GM23248 (cell line): ENCODE results near the gene CNR1. TPM values are rescaled to one million over a fixed set of nuclear protein-coding genes. Genes with fewer than 3 reads are reported as not detected.

Experiments used
- DNase-seq: peaks from one replicate; pipeline ENCODE4 v3.0.0-alpha.2; 2015
- H2AFZ ChIP-seq: fragments of 200-600 bp; sonication (generic); 2 replicates; pipeline ENCODE4 v1.6.1; 2016; ENCODE audit warnings: antibody characterized with exemption
- H3F3A ChIP-seq: fragments of 200-600 bp; sonication (generic); 2 replicates; pipeline ENCODE4 v1.6.1; 2016; ENCODE audit warnings: mild to moderate bottlenecking, antibody characterized with exemption, mixed run types; ENCODE audit not compliant: insufficient read depth
- H3K27ac ChIP-seq: fragments of 200-600 bp; sonication (generic); 2 replicates; pipeline ENCODE4 v1.5.1; 2016; ENCODE audit warnings: mild to moderate bottlenecking
- H3K27me3 ChIP-seq: fragments of 200-600 bp; sonication (generic); replicated peaks from 2 replicates; pipeline ENCODE4 v1.6.1; 2016; ENCODE audit warnings: mild to moderate bottlenecking; ENCODE audit not compliant: insufficient read depth
- H3K36me3 ChIP-seq: fragments of 200-600 bp; sonication (generic); 2 replicates; pipeline ENCODE4 v1.6.1; 2016; ENCODE audit warnings: low read depth, mild to moderate bottlenecking
- H3K4me1 ChIP-seq: fragments of 200-600 bp; sonication (generic); 2 replicates; pipeline ENCODE4 v1.6.1; 2016; ENCODE audit warnings: mild to moderate bottlenecking; ENCODE audit not compliant: insufficient read depth
- H3K4me2 ChIP-seq: fragments of 200-600 bp; sonication (generic); one replicate; pipeline ENCODE4 v1.6.1; 2016; ENCODE audit warnings: mild to moderate bottlenecking; ENCODE audit not compliant: unreplicated experiment
- H3K4me3 ChIP-seq: fragments of 200-600 bp; sonication (generic); 2 replicates; pipeline ENCODE4 v1.5.1; 2016; ENCODE audit warnings: mild to moderate bottlenecking
- H3K79me2 ChIP-seq: fragments of 200-600 bp; sonication (generic); 2 replicates; pipeline ENCODE4 v1.6.1; 2016; ENCODE audit warnings: mild to moderate bottlenecking; ENCODE audit not compliant: insufficient read depth
- H3K9ac ChIP-seq: fragments of 200-600 bp; sonication (generic); 2 replicates; pipeline ENCODE4 v1.6.1; 2016; ENCODE audit warnings: mild to moderate bottlenecking
- H3K9me2 ChIP-seq: fragments of 200-600 bp; sonication (generic); 2 replicates; pipeline ENCODE4 v1.6.1; 2016; ENCODE audit warnings: mixed run types, mild to moderate bottlenecking, moderate library complexity; ENCODE audit not compliant: insufficient read depth
- H3K9me3 ChIP-seq: fragments of 200-600 bp; sonication (generic); one replicate; pipeline ENCODE4 v1.6.1; 2017; ENCODE audit warnings: low read depth
- H4K20me1 ChIP-seq: fragments of 200-600 bp; sonication (generic); 2 replicates; pipeline ENCODE4 v1.6.0; 2016; ENCODE audit not compliant: insufficient read depth
- EZH2 ChIP-seq: fragments of 200-600 bp; sonication (generic); IDR thresholded peaks from 2 replicates; pipeline ENCODE4 v1.6.1; 2018; ENCODE audit warnings: antibody characterized with exemption, mild to moderate bottlenecking; ENCODE audit not compliant: insufficient read depth, poor library complexity, severe bottlenecking
- EZH2phosphoT487 ChIP-seq: fragments of 200-600 bp; sonication (generic); IDR thresholded peaks from 2 replicates; pipeline ENCODE4 v1.6.1; 2018; ENCODE audit warnings: antibody characterized with exemption, moderate library complexity, mild to moderate bottlenecking, low read depth; ENCODE audit not compliant: insufficient read depth
- WGBS, 2 experiments: methylation state at CpG; one replicate each; pipeline ENCODE4 v1.1.6; 2015 to 2017; ENCODE audit warnings: low lambda C conversion rate in 2 of 2, low coverage in 1 of 2; ENCODE audit errors: missing lambda C conversion rate in 2 of 2; 5-methylcytosine and 5-hydroxymethylcytosine counted together
- in situ Hi-C: fragments of 300-500 bp; cut with MboI; formaldehyde crosslinking; loops from 2 replicates; pipeline ENCODE4 v1.15.0; 2020
- polyA plus RNA-seq: library from polyadenylated mRNA; unstranded; fragments of >200 nt; fragmentation: Nextera tagmentation; extraction: Ambion mirVana; gene quantifications from 2 replicates; pipeline ENCODE4 v1.2.1, GENCODE V29; 2016
- total RNA-seq: library from RNA; depleted of rRNA; stranded (reverse); fragments of >200 nt; shearing (Covaris generic); gene quantifications from 2 replicates; pipeline ENCODE4 v1.2.3, GENCODE V29; 2014; rRNA removed

The CNR1 gene
- total and polyA plus RNA-seq, 2 experiments from 2014 or later = not detected

- Histone ChIP-seq H3K9me3 (no peaks in the 10 kb centered on the region), H3K4me2 (no peak overlapping the region), H3K4me1 (no peaks in the 10 kb centered on the region), H3K79me2 (no peaks in the 10 kb centered on the region), H3K36me3 (no peaks in the 10 kb centered on the region), H3K27ac (no peak overlapping the region), H4K20me1 (no peaks in the 10 kb centered on the region), H2AFZ (no peak overlapping the region), H3F3A (no peaks in the 10 kb centered on the region), H3K27me3 (no peaks in the 10 kb centered on the region), H3K9me2 (no peaks in the 10 kb centered on the region), H3K9ac (no peak overlapping the region), H3K4me3 (no peak overlapping the region)
- in situ Hi-C loops = no loop called here
- DNase-seq = no peak
- TF ChIP-seq EZH2phosphoT487 = no peak
- TF ChIP-seq EZH2 = no peak
Observed at GRCh38 chr6:88107241-88107640, 58.9 kb downstream of the CNR1 start.

GRCh38 chr6:88105741-88106340 lies 60.3 kb downstream of the CNR1 start:
- WGBS, 2 experiments = 37 to 39% methylated on average over 7 of the region's 7 CpGs

More at GRCh38 chr6:88105741-88106340, 60.3 kb downstream of the CNR1 start:
- TF ChIP-seq EZH2phosphoT487 (no peak), EZH2 (no peak)
- Histone ChIP-seq H3K4me3 (no peak overlapping the region), H3F3A (no peaks in the 10 kb centered on the region), H4K20me1 (no peaks in the 10 kb centered on the region), H3K4me1 (no peaks in the 10 kb centered on the region), H3K27me3 (no peaks in the 10 kb centered on the region), H3K27ac (no peak overlapping the region), H2AFZ (no peak overlapping the region), H3K36me3 (no peaks in the 10 kb centered on the region), H3K79me2 (no peaks in the 10 kb centered on the region), H3K9me3 (no peaks in the 10 kb centered on the region), H3K9ac (no peak overlapping the region), H3K9me2 (no peaks in the 10 kb centered on the region), H3K4me2 (no peak overlapping the region)
- no peak for DNase-seq
- in situ Hi-C loops = no loop called here

Other genes starting within 250 kb of the CNR1 start
- not detected in 2 replicates for gene SPACA1, start 118.5 kb downstream of the CNR1 start, total RNA-seq
- gene SPACA1, start 118.5 kb downstream of the CNR1 start, polyA plus RNA-seq = not detected in 2 replicates